ENCODE results near the gene DSCAML1.

DNA sequence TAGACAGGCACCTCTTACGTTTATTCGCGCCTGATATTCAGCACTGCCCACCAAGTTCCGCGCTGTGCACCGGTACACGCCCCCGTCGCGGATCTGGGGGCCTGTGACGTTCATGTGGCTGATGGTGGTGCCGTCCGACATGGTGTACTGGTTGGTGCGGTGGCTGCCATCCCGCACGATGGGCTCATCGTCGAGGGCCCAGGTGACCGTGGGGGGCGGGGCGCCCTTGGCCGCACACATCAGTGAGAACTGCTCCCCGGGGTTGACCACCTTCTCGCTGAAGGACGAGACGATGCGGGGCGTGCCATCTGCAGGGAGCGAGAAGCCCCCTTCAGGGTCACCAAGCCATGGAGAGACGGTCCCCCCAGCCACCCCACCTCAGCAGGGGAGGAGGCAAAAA is 278.6 kb downstream of the DSCAML1 start:
- TF ChIP-seq, protein P1, sequence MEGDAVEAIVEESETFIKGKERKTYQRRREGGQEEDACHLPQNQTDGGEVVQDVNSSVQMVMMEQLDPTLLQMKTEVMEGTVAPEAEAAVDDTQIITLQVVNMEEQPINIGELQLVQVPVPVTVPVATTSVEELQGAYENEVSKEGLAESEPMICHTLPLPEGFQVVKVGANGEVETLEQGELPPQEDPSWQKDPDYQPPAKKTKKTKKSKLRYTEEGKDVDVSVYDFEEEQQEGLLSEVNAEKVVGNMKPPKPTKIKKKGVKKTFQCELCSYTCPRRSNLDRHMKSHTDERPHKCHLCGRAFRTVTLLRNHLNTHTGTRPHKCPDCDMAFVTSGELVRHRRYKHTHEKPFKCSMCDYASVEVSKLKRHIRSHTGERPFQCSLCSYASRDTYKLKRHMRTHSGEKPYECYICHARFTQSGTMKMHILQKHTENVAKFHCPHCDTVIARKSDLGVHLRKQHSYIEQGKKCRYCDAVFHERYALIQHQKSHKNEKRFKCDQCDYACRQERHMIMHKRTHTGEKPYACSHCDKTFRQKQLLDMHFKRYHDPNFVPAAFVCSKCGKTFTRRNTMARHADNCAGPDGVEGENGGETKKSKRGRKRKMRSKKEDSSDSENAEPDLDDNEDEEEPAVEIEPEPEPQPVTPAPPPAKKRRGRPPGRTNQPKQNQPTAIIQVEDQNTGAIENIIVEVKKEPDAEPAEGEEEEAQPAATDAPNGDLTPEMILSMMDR (IDR thresholded peaks at IDR 0.05; ENCODE audit: low read depth, low read length): no peak
- no peak for TF ChIP-seq EZH2phosphoT487 (IDR thresholded peaks at IDR 0.05; ENCODE audit: low read depth)
